ENCODE measurements around the gene IER5.

GRCh38 chr1:181099152-181100014, 10.9 kb downstream of the IER5 start:
- TF ChIP-seq CTCF (IDR thresholded peaks at IDR 0.05) = no peak
- TF ChIP-seq POLR2A (IDR thresholded peaks at IDR 0.05) = no peak

Measured in Peyer's patch (tissue), 4 donors.